ENCODE data around the gene PGK1. TPM values are rescaled to one million over a fixed set of nuclear protein-coding genes. Genes with fewer than 3 reads are reported as not detected.
"Not testable (repeated sequence)": the region's sequence is repeated elsewhere in the genome, so short reads cannot be mapped to it uniquely, and the experiment has no call there.

PGK1 gene
- polyA plus RNA-seq, 3 donors, result 63.5 to 217 (median 145) TPM

GRCh38 chrX:78109458-78109857, 5.4 kb downstream of the PGK1 start:
- no peak overlapping the region for H3K27ac ChIP-seq (ENCODE audit: low read depth, low read length)
- WGBS, 3 donors, result 83 to 88% (median 85%) methylated on average over 2 of the region's 2 CpGs

- 73 to 86% (median 76%) methylated on average over 10 of the region's 10 CpGs for WGBS, 3 donors
- no peak overlapping the region for H3K27ac ChIP-seq (ENCODE audit: low read depth, low read length)
These were observed 7.3 kb downstream of the PGK1 start for GRCh38 chrX:78111140-78111931.

DNA sequence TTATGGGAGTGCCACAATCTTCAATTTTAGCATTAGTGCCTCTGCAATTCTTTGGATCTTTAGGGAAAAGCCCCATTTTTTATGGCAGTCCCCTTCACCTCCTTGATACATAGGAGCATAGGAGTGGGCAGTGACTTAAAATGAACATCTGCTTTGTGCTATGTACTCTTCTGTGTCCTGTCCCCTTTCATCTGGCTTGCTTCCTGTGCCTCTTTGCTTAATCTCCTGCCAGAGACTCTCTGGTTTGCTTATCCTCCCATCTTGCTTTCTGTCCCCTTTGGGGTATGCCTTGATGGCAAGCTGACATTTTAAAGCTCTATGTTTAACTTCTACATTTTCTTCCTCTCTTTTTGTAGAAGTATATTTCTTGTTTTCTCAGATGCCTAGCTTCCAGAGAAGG, 12.3 kb downstream of the PGK1 start:
- H3K27ac ChIP-seq (ENCODE audit: low read depth, low read length), result no peak overlapping the region

- WGBS, 3 donors, result 47 to 72% (median 56%) methylated on average over 2 of the region's 2 CpGs
These were observed 12.7 kb downstream of the PGK1 start for GRCh38 chrX:78116766-78117165.

GRCh38 chrX:78118628-78119027, 14.6 kb downstream of the PGK1 start:
- WGBS, 3 donors, result 78 to 100% (median 90%) methylated on average over 1 of the region's 1 CpG

More at GRCh38 chrX:78116766-78117165, 12.7 kb downstream of the PGK1 start:
- H3K27ac ChIP-seq (ENCODE audit: low read depth, low read length), result no peak overlapping the region

GRCh38 chrX:78119521-78120227, 15.6 kb downstream of the PGK1 start:
- WGBS, 3 donors, result 67 to 77% (median 74%) methylated on average over 8 to 9 of the region's 9 CpGs

More at GRCh38 chrX:78118628-78119027, 14.6 kb downstream of the PGK1 start:
- H3K27ac ChIP-seq (ENCODE audit: low read depth, low read length), result no peak overlapping the region

GRCh38 chrX:78123190-78123589, 19.1 kb downstream of the PGK1 start:
- no peak overlapping the region for H3K27ac ChIP-seq (ENCODE audit: low read depth, low read length)

More at GRCh38 chrX:78119521-78120227, 15.6 kb downstream of the PGK1 start:
- no peak overlapping the region for H3K27ac ChIP-seq (ENCODE audit: low read depth, low read length)

- H3K27ac ChIP-seq (ENCODE audit: low read depth, low read length), result no peak overlapping the region
- 71 to 83% (median 72%) methylated on average over 2 of the region's 2 CpGs for WGBS, 3 donors
These were observed 20.3 kb downstream of the PGK1 start for GRCh38 chrX:78124307-78124706.

- H3K27ac ChIP-seq (ENCODE audit: low read depth, low read length), result no peak overlapping the region
- WGBS, 3 donors, result 69 to 91% (median 71%) methylated on average over 1 of the region's 1 CpG
These were observed 21.1 kb downstream of the PGK1 start for GRCh38 chrX:78125148-78125547.

DNA sequence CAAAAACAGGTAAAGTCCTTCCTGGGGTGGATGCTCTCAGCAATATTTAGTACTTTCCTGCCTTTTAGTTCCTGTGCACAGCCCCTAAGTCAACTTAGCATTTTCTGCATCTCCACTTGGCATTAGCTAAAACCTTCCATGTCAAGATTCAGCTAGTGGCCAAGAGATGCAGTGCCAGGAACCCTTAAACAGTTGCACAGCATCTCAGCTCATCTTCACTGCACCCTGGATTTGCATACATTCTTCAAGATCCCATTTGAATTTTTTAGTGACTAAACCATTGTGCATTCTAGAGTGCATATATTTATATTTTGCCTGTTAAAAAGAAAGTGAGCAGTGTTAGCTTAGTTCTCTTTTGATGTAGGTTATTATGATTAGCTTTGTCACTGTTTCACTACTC, 21.7 kb downstream of the PGK1 start:
- not testable (repeated sequence) for H3K27ac ChIP-seq (ENCODE audit: low read depth, low read length)

DNA sequence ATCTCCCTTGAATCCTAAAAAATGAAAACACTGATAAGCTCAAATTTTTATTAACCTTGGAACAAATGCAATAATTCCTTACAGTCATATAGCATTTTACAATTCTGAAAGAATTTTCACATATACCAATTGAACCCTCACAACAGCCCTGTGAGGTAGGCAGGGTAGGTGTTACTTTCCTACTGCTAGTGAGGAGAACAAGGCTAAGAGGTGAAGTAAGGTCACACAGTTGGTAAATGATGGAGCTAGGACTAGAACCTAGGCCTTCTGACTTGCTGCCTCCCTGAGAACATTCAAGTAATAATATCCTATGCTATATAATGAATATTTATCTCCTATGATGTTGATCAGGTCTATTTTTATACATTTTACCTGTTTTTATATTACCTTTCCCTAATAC, 25.7 kb downstream of the PGK1 start:
- H3K27ac ChIP-seq (ENCODE audit: low read depth, low read length), result no peak overlapping the region

DNA sequence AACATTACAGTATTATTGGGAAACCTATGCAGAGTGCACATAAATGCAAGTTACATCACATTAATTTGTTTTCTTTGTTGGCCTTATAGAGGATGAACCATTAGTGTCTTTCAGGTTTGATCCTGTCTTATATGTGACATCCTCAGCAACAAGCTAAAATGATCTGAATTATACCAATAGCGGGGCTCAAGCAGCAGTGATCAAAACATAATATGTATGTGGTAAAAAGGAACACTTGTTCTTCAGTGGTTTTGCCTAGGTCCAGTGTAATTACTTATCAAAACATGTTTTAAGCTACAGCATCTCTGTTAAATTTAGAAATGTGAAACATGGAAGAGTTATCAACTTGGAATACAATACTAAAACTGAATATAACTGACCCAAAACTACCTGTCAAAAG, 26.3 kb downstream of the PGK1 start:
- no peak overlapping the region for H3K27ac ChIP-seq (ENCODE audit: low read depth, low read length)
- WGBS, 3 donors, result 74 to 95% (median 94%) methylated on average over 1 of the region's 1 CpG

- H3K27ac ChIP-seq (ENCODE audit: low read depth, low read length), result no peak overlapping the region
- WGBS, 3 donors, result 73 to 88% (median 87%) methylated on average over 1 of the region's 1 CpG
These were observed 27.1 kb downstream of the PGK1 start for GRCh38 chrX:78131117-78131516.

- H3K27ac ChIP-seq (ENCODE audit: low read depth, low read length), result no peak overlapping the region
- WGBS, 3 donors, result 65 to 80% (median 79%) methylated on average over 4 of the region's 4 CpGs
These were observed 29.4 kb downstream of the PGK1 start for GRCh38 chrX:78133238-78133960.

GRCh38 chrX:78139160-78140123, 35.4 kb downstream of the PGK1 start, which contains the start of gene TAF9B:
TAF9B (minus strand) TSS chrX:78139650; CDS start chrX:78139611, 39 bp downstream.
- H3K27ac ChIP-seq (ENCODE audit: low read depth, low read length), result no peak within 1 kb of the TSS
- WGBS, 3 donors, result 3 to 30% (median 6%) methylated on average over 42 to 59 of the region's 59 CpGs

DNA sequence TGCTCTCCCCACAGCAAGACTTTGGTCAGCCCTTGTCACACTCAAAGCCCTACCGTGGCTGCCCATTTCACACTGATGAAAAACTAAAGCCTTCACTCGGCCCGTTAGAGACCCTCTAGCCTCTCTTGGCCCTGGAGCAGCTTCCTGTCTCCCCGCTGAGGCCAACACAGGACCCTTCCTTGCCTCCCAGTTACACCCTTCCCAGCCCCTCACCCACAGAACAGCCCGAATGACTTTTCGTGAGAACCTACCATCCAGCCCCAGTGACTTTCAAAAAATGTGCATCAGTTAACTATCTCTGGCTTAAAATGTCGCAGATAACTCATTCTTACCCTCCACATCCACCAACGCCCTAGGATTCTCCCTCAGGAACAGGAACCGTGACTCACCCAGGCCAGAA, 36.2 kb downstream of the PGK1 start:
- WGBS, 3 donors, result 80 to 97% (median 93%) methylated on average over 9 of the region's 9 CpGs
- no peak overlapping the region for H3K27ac ChIP-seq (ENCODE audit: low read depth, low read length)

DNA sequence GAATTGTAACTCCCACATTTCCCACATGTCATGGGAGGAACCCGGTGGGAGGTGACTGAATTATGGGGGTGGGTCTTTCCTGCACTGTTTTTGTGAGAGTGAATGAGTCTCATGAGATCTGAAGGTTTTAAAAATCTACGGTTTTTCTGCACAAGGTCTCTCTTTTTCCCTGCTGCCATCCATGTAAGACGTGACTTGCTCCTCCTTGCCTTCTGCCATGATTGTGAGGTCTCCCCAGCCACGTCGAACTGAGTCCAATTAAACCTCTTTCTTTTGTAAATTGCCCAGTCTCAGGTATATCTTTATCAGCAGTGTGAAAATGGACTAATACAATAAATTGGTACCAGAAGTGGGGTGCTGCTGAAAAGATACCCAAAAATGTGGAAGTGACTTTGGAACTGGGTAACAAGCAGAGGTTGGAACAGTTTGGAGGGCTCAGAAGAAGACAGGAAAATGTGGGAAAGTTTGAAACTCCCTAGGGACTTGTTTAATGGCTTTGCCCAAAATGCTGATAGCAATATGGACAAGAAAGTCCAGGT, 43.0 kb downstream of the PGK1 start:
- WGBS, 3 donors, result 91 to 94% (median 92%) methylated on average over 5 of the region's 5 CpGs
- H3K27ac ChIP-seq (ENCODE audit: low read depth, low read length), result not testable (repeated sequence)

DNA sequence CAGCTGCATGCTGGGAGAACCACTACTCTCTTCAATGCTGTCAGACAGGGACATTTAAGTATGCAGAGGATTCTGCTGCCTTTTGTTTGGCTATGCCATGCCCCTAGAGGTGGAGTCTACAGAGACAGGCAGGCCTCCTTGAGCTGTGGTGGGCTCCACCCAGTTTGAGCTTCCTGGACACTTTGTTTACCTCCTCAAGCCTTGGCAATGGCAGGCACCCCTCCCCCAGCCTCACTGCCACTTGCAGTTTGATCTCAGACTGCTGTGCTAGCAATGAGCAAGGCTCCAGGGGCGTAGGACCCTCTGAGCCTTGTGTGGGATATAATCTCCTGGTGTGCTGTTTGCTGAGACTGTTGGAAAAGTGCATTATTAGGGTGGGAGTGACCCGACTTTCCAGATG, 53.3 kb downstream of the PGK1 start:
- 74 to 86% (median 81%) methylated on average over 2 of the region's 2 CpGs for WGBS, 3 donors
- not testable (repeated sequence) for H3K27ac ChIP-seq (ENCODE audit: low read depth, low read length)

Data from adipose tissue (tissue), 3 donors.